Measurements from ENCODE around the gene GDNF.

- TF ChIP-seq CTCF (conservative IDR thresholded peaks at IDR 0.05 in 1 of 2, IDR thresholded peaks at IDR 0.05 in 1 of 2; ENCODE audit: low read depth in 1 of 2, low read length in 2 of 2) = no peak
- TF ChIP-seq EZH2 (IDR thresholded peaks at IDR 0.05; ENCODE audit: low read length, missing control alignments) = no peak
These were observed 48.5 kb downstream of the GDNF start for GRCh38 chr5:37791321-37791720.

All from fibroblast of lung (primary cell).